Effector CD8-positive, alpha-beta T cell (primary cell): Measurements from ENCODE around the gene PARP11.

Experiments used
- DNase-seq: peaks from one replicate; lab custom pipeline; 2025; lab: John Stamatoyannopoulos, UW

Gene PARP11

GRCh38 chr12:3821441-3821840, 51.8 kb downstream of the PARP11 start:
- no peak for DNase-seq

GRCh38 chr12:3820122-3820521, 53.1 kb downstream of the PARP11 start:
- DNase-seq = no peak

GRCh38 chr12:3816266-3816665, 56.9 kb downstream of the PARP11 start:
- DNase-seq = no peak

GRCh38 chr12:3815094-3815766, 58.0 kb downstream of the PARP11 start:
- no peak for DNase-seq

GRCh38 chr12:3810540-3810939, 62.7 kb downstream of the PARP11 start:
- no peak for DNase-seq

GRCh38 chr12:3810016-3810370, 63.2 kb downstream of the PARP11 start:
- no peak for DNase-seq

GRCh38 chr12:3809357-3810015, 63.7 kb downstream of the PARP11 start:
- DNase-seq = no peak

GRCh38 chr12:3805077-3805476, 68.1 kb downstream of the PARP11 start:
- no peak for DNase-seq

GRCh38 chr12:3803865-3804472, 69.2 kb downstream of the PARP11 start:
- peak; percentile 36 for DNase-seq

GRCh38 chr12:3802721-3803120, 70.5 kb downstream of the PARP11 start:
- no peak for DNase-seq

GRCh38 chr12:3797531-3798048, 75.6 kb downstream of the PARP11 start:
- no peak for DNase-seq

- no peak for DNase-seq
Measured at GRCh38 chr12:3795492-3796133, 77.6 kb downstream of the PARP11 start.

- DNase-seq = no peak
Measured at GRCh38 chr12:3795066-3795465, 78.1 kb downstream of the PARP11 start.

- DNase-seq = no peak
Measured at GRCh38 chr12:3792623-3793288, 80.4 kb downstream of the PARP11 start.

GRCh38 chr12:3791256-3791874, 81.8 kb downstream of the PARP11 start:
- DNase-seq = no peak

GRCh38 chr12:3790642-3791041, 82.6 kb downstream of the PARP11 start:
- DNase-seq = no peak

- no peak for DNase-seq
Measured at GRCh38 chr12:3789838-3790237, 83.4 kb downstream of the PARP11 start.

- no peak for DNase-seq
Measured at GRCh38 chr12:3777206-3777809, 95.9 kb downstream of the PARP11 start.

- no peak for DNase-seq
Measured at GRCh38 chr12:3775385-3776035, 97.7 kb downstream of the PARP11 start.

- no peak for DNase-seq
Measured at GRCh38 chr12:3772380-3772779, 100.8 kb downstream of the PARP11 start.

GRCh38 chr12:3771853-3772252, 101.3 kb downstream of the PARP11 start:
- DNase-seq = no peak
